HG03095 (cell line): ENCODE measurements around the gene CNTNAP5.

Experiments used
- ATAC-seq: cut with Tn5 transposase; IDR thresholded peaks from one replicate; pipeline ENCODE4 v1.9.1; 2021; ENCODE audit warnings: moderate library complexity; ENCODE audit not compliant: unreplicated experiment

Gene CNTNAP5

GRCh38 chr2:124586835-124587234 lies 561.7 kb downstream of the CNTNAP5 start:
- ATAC-seq: no peak

- no peak for ATAC-seq
These were observed 564.9 kb downstream of the CNTNAP5 start for GRCh38 chr2:124589971-124590370.

GRCh38 chr2:124602759-124603158 lies 577.7 kb downstream of the CNTNAP5 start:
- ATAC-seq: no peak

GRCh38 chr2:124604940-124605339 lies 579.9 kb downstream of the CNTNAP5 start:
- ATAC-seq: no peak

- ATAC-seq: no peak
These were observed 582.6 kb downstream of the CNTNAP5 start for GRCh38 chr2:124607679-124608078.

GRCh38 chr2:124609667-124610066 lies 584.6 kb downstream of the CNTNAP5 start:
- no peak for ATAC-seq

- no peak for ATAC-seq
These were observed 585.1 kb downstream of the CNTNAP5 start for GRCh38 chr2:124610141-124610540.

GRCh38 chr2:124610866-124611265 lies 585.8 kb downstream of the CNTNAP5 start:
- ATAC-seq: no peak

GRCh38 chr2:124623560-124623959 lies 598.5 kb downstream of the CNTNAP5 start:
- ATAC-seq: no peak

GRCh38 chr2:124625561-124625960 lies 600.5 kb downstream of the CNTNAP5 start:
- no peak for ATAC-seq

GRCh38 chr2:124626993-124627392 lies 601.9 kb downstream of the CNTNAP5 start:
- no peak for ATAC-seq

GRCh38 chr2:124633812-124634211 lies 608.7 kb downstream of the CNTNAP5 start:
- ATAC-seq: no peak

GRCh38 chr2:124639524-124639923 lies 614.4 kb downstream of the CNTNAP5 start:
- no peak for ATAC-seq

GRCh38 chr2:124640221-124640750 lies 615.2 kb downstream of the CNTNAP5 start:
- ATAC-seq: no peak

GRCh38 chr2:124646166-124646815 lies 621.2 kb downstream of the CNTNAP5 start:
- ATAC-seq: no peak

GRCh38 chr2:124647245-124647644 lies 622.2 kb downstream of the CNTNAP5 start:
- ATAC-seq: no peak

- ATAC-seq: no peak
These were observed 622.6 kb downstream of the CNTNAP5 start for GRCh38 chr2:124647663-124648062.

GRCh38 chr2:124649001-124649400 lies 623.9 kb downstream of the CNTNAP5 start:
- no peak for ATAC-seq

- no peak for ATAC-seq
These were observed 627.0 kb downstream of the CNTNAP5 start for GRCh38 chr2:124652099-124652498.

- ATAC-seq: no peak
These were observed 633.3 kb downstream of the CNTNAP5 start for GRCh38 chr2:124658373-124658772.

- no peak for ATAC-seq
These were observed 636.5 kb downstream of the CNTNAP5 start for GRCh38 chr2:124661558-124661957.

- no peak for ATAC-seq
These were observed 638.0 kb downstream of the CNTNAP5 start for GRCh38 chr2:124662946-124663644.
